ELF-1 (cell line): ENCODE data around the gene EID2B.
A peak's percentile ranks its signal among the peaks of the same experiment; 100 is the strongest.

Experiments
- DNase-seq: peaks from one replicate; pipeline ENCODE4 v3.0.0-alpha.2; 2016; ENCODE audit warnings: low read depth, low spot score

EID2B gene

DNA sequence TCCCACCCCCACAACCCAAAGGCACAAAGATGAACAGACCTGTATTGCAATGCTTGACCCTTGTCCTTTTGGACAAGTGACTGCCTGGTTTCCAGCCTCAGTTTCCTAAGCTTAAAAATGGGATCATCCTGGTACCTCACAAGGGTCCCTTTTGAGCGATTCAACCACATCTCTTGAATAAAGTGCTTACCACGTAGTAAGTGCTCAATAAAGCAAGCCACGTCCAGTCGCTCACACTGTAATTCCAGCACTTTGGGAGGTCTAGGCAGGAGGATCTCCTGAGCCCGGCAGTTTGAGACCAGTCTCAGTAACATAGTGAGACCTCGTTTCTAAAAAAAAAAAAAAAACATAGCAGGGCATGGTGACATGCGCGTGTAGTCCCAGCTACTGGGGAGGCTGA lies 32.7 kb downstream of the EID2B start:
- no peak for DNase-seq

DNA sequence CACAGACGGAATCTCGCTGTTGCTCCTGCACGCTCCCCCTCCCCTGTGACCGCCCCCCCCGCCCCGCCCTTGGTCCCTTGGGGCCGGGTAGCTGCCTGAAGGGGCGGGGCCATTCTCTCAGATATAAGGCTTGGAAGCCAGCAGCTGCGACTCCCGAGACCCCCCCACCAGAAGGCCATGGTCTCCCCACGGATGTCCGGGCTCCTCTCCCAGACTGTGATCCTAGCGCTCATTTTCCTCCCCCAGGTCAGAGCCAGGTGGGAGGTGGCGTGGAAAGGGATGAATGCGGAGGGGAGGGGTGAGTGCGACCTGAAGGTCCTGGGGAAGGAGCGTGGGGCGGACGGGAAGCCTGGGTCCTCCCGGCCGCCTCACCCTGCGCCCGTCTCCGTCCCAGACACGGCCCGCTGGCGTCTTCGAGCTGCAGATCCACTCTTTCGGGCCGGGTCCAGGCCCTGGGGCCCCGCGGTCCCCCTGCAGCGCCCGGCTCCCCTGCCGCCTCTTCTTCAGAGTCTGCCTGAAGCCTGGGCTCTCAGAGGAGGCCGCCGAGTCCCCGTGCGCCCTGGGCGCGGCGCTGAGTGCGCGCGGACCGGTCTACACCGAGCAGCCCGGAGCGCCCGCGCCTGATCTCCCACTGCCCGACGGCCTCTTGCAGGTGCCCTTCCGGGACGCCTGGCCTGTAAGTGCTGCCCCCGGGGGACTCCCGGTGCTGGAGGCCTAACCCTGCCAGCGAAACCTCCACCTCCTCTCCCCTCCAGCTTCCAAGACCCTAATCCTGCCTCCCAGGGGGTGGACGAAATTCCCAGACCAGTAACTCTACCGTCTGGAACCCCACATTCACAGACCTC lies 33.6 kb downstream of the EID2B start, which contains the start of gene DLL3:
Gene DLL3 (plus strand): TSS at position 150 of the 845 bp plus-strand sequence. CDS start 28 bp downstream, at position 178.
- DNase-seq, result no peak

DNA sequence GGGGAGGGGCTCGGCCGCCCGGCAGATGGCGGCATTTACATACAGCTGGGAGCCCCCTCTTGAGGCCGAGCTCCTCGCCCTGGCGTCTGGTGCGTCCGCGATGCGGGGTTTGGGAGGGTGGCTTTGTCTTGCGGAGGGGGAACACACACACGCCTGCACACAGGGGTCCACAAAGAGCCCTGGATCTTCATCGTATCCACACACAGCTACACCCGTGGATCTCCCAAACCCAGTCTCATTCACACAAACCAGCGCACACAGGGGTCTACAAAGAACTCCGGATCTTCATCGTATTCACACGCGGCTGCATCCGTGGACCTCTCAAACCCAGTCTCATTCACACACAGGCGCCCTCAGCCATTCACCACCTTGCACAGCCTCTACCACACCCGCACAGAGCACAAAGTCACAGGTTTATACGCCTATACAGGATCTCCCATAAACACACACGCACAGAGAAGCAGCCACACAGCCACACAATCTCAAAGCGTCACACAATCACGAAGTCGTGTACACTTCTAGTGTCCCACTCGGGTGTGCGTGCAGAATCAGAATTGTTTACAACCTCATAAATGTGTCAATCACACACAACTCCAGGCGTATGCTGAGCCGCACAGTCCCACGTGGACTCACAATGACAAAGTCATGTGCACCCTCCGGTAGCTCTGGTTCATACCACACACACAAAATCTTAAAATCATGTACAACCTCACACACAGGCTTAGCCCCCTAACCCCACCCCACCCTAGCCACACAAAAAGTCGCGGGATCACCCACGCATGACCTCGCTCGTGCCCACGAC lies 34.5 kb downstream of the EID2B start:
- peak; percentile 84 for DNase-seq

DNA sequence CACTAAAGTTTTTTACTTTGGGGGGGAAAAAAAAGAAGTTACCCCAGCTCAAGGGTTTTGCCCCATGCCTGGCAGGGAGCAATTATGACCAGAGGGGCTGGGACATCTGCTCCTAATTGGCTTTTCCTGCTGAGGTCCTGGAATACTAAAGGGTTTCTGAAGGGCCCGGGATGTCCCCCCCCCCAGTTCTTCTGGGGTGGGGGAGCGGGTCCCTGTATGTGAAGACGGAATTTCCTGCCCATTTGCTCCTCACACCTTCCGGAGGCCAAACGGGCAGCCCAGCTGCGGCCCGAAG lies 35.0 kb downstream of the EID2B start:
- no peak for DNase-seq

DNA sequence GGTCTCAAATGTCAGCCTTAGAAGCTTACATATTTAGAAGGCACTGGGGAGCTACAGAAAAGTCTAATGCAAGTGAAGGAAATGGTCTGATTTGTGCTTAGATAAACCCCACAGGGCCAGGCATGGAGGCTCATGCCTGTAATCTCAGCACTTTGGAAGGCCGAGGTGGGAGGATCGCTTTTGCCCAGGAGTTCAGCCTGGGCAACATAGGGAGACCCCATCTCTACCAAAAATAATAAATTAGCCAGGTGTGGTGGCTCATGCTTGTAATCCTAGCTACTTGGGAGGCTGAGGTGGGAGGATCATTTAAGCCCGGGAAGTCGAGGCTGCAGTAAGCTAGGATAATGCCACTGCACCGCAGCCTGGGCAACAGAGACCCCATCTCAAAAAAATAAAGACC lies 36.6 kb downstream of the EID2B start:
- no peak for DNase-seq

DNA sequence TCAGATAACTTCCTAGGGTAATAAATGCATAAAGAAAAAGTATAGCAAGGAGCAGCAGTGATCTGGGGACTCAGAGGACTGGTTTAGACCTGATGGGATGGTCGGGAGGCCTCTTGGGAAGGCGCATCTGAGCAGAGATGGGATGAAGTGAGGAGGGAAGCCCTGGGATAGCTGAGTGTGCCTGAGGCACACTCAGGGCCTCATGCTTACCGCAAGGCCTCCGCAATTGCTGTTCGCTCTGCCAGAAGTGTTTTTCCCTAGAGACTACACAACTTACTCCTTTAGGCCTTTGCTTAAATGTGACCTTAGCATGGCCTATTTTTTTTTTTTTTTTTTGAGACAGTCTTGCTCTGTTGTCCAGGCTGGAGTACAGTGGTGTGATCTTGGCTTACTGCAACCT lies 38.0 kb downstream of the EID2B start:
- DNase-seq, result no peak

DNA sequence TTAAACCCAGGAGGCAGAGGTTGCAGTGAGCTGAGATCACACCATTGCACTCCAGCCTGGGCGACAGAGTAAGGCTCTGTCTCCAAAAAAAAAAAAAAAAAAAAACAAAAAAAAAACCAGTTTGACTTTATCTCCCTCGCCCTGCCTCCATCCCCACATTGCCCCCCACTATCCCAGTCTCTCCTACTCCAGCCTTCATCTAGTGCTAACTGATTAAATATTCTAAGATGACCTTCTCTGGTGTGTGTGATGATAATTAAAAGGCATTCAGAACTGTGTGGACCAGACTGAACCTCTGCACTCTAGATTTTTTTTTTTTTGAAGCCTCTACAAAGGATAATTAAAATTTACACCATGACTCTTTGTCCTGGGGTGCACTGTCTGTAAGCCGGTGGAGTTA lies 39.9 kb downstream of the EID2B start:
- no peak for DNase-seq

DNA sequence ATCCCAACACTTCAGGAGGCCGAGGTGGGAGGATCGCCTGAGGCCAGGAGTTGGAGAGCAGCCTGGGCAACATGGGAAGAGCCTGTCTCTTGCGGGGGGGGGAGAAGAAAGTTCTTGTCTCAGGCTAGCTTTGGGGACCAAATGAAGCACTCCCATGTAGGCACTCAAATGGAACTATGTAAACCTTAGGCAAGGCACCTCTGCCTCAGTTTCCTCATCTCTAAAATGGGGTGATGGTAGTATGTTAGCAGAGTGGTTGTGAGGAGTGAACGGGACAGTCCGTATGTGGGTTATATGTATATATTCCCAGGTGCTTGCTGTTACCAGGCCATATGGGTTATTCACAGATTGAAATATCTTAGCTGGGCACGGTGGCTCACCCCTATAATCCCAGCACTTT lies 40.4 kb downstream of the EID2B start:
- DNase-seq, result no peak

DNA sequence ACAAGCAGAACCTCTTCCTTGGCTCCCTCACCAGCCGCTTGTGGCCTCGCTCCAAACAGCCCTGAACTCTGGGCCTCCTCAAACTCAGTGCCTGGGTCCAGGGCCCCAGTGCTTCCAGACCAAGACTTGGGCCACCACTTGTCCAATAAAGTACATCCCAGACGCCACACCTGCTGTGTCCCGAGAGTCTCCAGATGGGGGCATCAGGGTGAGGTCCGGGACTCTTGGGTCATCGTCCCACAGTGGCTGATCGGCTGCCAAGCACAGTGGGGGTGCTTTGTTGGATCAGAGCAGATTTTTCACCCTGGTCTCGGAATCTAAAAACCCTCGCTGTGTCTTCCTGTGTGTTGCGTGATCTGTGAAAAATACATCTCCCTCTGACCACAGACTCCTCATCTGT lies 42.9 kb downstream of the EID2B start:
- DNase-seq, result no peak

DNA sequence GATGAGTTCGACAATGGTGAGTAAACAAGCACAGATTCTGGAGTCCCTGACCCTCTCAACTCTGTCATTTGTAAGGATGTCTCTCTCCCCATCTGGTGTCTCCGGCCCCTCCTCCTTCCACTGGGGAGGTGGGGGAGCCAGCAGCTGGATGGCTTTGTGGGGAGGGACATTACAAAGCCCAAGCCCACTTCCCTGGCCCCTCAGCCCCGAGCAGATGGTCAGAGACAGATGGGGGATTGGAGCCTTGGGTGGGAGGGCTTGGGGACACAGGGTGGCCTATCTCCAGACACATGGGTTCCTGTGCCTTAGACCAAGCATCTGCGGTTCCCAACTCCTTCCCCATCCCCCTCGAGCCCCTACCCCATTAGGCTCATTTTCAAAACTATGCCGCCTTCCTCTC lies 49.5 kb downstream of the EID2B start:
- no peak for DNase-seq

DNA sequence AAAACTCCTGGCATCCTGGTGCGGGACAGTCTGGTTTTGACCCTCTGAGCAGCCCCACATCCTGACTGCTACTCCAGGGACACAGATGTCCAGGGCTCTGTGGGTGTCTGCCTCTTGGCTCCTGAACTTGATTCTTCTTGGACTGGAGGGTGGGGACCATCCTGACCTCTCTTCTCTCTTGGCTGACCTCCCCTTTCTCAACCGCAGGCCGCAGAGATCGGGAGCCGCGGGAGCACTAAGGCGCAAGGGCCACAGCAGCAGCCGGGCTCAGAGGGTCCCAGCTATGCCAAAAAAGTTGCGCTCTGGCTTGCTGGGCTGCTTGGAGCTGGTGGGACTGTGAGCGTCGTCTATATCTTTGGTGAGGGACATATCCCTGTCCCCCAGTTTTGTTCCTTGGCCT lies 51.0 kb downstream of the EID2B start:
- no peak for DNase-seq

DNA sequence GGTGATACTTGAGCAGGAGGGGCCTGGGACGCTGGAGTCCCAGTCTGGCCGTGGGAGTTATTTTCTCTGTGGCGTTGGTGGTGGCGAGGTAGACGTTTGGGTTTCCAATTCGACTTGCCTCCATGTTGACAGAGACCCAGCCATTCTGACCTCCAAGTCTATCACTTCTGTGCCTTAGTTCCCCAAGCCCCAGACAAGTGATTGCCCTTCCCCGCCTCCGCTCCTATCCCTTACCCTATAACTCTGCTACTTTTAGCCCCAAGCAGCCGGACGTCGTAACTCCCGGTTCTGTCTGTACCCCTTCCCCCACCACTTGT lies 51.5 kb downstream of the EID2B start:
- no peak for DNase-seq
